HG02610 (cell line): ENCODE measurements around the gene FOXL2.
A peak's percentile ranks its signal among the peaks of the same experiment; 100 is the strongest.

Source experiments
- ATAC-seq: cut with Tn5 transposase; IDR thresholded peaks from one replicate; pipeline ENCODE4 v1.9.1; 2021; ENCODE audit warnings: mild to moderate bottlenecking, moderate library complexity; ENCODE audit not compliant: unreplicated experiment

FOXL2 gene

DNA sequence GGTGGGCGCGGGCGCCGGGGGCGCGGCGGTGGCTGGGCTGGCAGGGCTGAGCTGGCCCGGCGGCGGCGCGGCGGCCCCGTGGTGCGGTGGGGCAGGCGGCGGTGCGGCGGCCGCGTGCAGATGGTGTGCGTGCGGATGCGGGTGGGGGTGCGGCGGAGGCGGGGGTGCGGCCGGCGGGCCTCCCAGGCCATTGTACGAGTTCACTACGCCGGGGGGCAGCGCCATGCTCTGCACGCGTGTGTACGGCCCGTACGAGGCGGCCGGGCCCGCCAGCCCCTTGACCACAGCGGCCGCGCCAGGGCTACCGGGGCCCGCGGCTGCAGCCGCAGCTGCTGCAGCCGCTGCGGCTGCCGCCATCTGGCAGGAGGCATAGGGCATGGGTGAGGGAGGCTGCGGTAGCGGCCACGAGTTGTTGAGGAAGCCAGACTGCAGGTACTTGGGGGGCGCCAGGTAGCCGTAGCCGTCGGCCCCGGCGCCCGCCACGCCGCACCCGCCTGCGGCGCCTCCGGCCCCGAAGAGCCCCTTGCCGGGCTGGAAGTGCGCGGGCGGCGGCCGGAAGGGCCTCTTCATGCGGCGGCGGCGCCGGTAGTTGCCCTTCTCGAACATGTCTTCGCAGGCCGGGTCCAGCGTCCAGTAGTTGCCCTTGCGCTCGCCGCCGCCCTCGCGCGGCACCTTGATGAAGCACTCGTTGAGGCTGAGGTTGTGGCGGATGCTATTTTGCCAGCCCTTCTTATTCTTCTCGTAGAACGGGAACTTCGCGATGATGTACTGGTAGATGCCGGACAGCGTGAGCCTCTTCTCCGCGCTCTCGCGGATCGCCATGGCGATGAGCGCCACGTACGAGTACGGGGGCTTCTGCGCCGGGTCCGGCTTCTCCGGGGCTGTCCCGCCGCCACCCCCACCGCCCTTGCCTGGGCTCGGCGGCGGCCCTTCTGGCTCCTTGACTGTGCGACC is 951 bp downstream of the FOXL2 start:
- ATAC-seq: no peak

DNA sequence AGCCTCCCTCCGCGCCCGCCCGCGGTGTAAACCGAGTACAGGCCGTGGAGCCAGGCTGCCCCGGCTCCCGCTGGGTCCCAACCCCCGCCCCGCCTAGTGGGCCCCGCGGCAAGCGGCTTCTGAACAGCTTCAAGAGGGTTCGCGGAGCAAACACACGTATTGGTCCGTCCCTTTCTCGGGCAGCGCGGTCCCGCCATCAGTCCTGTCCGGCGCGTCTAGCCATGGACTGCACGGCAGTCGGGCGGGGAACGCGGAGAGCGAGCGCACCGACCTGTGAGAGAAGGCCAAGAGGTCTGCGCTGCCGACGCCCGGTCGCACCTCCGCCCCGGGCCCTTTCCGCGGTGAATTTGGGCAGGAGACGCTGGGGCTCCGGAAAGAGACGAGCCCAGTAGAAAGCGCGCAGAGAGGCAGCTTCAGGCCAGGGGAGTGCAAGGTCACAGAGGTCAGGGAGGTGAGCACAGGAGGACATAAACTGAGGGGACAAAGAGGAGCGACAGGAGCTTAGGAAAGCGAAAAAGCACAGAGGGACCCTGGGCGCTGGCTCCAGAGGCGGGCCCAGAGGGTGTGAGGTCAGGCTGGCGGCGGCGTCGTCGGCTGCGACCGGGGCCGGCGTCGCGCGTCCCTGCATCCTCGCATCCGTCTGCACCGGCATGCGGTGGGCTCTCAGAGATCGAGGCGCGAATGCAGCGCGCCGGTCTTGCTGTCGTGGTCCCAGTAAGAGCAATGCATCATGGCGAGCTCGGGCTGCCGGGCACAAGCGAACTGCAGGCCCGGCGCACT is 1.8 kb downstream of the FOXL2 start:
- no peak for ATAC-seq

DNA sequence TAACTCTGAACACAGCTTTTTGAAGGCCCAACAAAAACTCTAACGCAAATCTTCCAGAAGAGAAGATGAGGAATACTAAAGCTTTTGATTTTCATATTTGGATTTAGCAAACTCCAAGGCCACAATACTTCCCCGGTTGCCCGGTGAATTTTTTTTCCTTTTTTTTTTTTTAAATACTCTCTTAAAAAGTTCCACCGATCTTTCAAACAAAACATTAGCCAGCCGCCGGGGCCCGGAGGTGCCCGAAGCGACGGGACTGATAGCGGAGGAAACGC is 2.3 kb downstream of the FOXL2 start:
- no peak for ATAC-seq

DNA sequence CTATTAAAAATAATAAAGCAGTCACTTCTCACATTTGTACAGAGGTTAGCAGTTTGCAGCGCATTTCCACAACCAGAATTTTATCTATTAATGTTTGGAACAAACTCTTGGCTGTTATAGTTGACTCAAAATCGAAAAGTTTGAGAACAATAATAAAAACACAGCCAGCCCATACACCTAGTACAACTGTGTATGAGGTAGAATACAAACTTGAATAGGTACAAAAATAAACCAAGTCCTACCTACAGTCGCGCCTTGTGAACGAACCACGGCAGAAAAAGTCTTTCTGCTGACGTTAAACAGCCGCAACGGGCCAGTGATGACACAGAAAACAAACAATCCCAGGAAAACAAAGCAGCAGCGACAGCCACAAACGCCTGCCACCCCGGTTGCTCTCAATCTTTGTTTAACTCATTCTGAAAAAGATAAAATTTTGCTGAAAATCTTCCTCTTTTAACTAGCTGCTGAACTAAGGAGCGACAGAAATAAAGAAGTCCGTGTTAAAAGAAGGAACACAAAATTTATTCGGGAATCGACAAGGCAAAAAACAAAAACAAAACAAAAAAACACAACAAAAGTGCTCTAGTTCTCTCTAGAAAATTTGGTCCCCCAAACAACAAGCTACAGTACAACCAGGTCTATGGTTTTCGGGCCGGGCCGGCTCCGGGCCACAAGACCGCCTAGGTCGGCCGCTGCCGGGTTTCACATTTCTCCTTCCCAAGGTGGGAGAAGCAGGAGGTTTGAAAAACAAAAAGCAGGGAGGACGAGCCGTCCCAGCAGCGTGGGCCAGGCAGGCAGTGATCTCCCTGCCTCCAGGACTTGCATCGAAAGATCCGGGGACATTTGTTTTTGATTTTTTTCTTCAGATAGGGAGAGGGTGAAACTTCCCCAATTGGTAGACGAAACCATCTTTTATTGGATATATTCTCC is 2.9 kb downstream of the FOXL2 start:
- no peak for ATAC-seq

DNA sequence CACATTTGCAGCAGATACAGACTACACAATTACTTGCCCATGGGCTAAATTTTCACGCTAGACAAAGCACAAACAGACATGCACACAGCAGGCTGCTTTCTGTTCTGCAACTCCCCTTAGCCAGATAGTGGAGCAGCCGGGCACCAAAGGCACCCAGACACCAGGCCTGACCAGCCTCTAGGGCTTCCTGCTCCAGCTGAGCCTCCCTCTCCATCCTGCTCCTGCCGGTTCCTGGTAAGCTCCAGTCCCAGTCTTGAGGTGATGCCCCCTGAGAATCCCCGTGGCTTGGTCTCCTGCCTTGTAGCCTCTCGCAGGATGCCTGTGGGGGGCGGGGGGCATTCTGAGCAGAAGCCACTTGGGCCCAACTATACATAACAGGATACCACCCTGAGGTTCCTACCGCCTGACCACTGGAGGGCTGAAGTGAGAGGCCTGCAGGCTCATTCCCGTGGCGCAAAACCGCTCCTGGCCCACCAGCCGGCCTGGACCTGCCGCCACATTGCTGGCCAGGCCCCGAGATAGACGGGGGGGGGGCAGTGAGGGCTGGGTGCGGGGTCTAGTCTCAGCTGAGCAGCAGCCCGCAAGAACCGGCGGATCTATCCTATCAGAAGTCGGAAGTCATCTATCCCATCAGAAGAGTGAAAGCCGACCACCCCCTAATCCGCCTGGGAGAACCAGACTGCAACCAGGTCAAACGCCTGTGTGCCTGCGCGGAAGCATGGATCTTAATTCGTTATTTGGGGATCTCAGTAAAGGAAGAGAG is 3.9 kb downstream of the FOXL2 start:
- no peak for ATAC-seq

DNA sequence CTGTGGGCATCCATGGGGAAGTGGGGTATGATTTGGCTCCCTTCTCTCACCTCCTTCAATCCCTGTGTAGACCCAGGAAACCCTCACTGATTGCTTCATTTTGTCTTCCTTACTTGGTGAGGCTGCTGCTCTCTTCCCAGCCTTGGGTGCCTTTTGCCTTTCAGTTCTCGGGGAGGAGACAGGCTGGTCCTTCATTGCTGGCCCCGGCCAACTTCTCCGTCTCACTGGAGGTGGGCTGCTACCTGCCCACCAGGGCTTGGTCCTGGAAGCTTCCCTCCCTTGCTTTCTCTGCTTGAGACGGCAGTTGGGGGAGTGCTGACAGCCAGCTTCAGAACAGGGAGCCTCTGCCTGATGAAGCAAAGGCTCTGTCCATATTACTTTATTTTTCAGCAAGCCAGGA is 4.7 kb downstream of the FOXL2 start:
- no peak for ATAC-seq

DNA sequence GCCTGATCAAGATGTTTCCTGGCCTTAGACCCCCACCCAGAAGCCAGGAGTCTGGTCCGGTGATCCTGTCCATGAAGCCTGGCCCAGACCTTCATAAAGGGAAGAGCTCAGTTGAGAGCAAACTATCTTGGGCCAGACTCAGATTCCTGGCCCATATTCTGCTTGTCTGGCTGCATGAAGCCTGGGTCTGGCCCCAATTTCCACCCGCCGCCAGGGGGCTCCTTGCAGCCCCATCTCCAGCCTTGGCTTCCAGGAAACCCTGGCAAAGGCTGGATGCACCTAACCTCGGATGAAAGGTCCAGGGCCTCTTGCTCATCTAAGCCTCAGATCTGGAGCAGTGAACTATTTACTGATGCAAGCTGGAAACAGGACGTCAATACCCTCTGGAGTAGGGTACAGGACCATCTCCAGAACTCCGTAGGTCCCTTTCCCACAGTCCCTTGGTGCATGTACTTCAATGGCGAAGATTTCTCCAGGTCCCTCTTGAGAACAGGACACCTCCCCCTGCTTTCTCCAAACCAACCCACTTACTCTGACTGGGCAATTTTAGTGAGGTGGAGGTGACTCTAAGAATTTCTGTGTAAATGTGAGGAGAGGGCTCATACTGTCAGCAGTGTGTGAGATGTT is 5.6 kb downstream of the FOXL2 start:
- ATAC-seq: no peak

DNA sequence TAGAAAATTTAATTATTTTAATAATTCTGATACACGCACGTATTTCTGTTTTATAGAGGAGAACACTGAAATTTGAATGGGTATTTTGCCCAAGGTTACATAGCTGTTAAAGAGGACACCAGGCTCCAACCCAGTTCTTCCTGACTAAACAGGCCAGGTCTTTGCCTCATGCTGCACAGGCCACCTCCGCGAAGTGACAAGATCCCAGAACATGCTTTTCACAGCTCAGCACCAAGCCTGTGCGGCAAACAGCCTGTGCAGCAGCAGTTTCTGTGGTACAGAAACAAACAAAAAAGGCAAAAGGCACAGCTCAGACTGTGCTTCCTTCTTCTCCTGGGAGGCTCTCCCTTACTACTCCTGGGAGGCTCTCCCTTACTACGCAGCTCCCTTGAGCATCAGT is 6.5 kb downstream of the FOXL2 start:
- ATAC-seq: no peak

DNA sequence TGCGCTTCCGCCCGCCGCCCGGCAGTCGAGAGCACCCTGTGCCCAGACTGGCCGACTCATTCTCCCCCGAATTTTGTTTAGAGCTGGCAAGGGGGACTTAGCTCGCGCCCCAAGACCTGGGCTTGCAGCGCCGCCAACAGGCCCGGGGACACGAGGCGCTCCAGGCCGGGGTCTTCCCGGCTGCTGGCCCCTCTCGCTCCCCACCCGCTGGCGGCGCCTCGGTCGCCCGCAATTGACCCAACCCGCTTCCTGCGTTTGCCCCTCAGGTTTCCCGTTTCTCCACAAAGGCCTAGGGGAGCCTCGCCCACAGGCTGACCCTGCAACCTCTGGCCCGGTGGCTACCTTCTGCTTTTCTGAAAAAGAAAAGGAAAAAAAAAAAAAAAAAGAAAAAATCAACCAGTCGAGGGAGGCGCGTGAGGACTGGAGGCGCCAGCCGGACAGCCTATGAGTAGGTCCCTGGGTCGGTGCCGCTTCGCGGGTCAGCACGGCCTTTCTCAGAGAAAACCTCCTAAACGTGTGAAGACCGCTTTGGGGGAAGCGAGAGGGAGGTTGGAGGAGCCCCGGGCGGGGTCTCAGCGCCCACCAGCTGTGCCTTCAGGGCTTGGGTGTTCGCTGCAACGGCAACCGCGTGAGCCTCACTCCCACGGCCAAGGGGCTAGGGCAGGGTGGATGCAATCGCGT is 7.2 kb downstream of the FOXL2 start:
- ATAC-seq: no peak

DNA sequence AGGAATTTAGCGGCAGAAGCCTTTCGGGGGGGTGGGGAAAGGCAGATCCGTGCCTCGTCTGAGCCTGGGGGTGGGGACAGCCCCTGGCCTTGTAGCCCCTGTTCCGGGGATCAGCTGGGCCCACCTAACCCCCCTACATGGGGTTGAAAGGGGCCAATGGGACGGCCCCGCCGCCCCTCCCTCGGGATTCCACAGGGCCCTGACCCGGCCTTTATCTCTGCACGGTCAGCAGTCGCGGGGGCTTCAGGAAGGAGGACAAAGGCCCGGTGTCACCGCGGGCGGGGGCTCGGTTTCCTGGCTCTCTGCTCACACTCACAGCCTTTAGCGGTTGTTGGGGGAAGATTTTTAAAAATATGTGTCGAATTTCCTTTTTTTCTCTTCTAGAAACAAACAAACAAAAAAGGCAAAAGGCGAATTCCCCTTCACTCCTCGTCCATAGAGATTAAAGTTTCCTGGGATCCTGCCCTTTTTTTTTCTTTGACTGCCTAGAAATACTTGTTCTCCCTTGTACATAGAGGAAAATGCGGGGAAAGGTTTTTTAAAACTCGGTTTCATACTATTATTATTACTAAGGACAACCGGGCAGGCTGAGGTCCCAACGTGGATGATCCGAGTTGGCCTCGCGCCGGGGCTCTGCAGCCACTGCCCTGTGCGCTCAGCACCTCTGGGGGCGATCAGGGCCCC is 7.9 kb downstream of the FOXL2 start:
- ATAC-seq: no peak

DNA sequence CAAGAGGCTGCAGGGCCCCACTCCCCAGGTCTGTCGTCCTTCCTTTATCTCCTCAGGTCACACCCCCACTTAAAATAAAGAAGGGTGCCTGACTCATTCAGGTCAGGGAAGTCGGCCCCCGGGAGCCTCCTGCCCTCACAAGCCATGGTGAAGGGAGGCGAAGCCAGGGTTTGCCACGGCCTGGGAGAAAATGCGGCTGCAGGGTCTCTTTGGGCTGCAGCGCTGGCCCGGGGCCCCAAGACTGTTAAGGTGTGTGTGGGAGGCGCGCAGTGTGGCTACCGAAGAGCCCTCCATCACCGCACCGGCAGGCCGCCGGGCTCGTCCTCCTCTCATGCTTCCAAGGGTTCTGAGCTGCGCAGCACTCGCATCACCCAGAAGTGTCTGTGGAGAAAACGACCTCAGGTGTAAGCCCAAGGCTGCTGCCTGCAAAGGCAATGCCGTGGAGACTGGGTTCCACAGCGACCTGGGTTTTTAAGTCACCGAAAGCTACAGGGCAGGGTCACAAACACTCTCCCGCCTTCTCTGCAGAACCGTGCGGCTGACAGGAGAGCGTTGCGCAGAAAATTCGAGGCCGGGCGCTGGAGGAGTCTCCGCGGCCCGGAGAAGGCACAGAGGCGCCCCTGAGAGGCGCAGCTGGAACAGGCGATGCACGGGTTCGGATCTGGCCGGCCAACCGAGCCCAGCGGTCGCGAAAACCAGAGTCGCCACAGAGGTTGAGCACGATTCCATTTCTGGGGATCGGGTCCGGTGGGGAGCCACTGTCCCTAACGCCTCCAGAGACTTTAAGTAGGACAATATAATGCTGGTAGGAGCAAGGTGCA is 8.7 kb downstream of the FOXL2 start:
- no peak for ATAC-seq

DNA sequence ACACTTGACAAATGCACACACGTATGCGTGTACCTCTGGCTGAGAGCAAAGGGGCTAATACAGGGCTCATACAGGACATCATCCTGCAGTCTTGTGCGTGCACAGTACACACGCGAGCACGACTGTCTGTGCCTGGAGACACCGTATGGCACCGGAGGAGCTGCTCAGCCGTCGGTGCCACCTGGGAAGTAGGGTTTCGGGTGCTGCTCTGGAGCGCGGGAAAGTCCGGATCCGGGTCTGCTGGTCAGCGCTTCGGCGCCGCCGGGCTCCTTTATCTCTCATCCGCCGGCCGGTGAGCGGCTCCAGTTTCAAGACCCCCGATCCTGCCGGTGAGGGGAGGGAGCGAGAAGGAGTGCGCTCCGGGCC is 9.3 kb downstream of the FOXL2 start:
- ATAC-seq: no peak

DNA sequence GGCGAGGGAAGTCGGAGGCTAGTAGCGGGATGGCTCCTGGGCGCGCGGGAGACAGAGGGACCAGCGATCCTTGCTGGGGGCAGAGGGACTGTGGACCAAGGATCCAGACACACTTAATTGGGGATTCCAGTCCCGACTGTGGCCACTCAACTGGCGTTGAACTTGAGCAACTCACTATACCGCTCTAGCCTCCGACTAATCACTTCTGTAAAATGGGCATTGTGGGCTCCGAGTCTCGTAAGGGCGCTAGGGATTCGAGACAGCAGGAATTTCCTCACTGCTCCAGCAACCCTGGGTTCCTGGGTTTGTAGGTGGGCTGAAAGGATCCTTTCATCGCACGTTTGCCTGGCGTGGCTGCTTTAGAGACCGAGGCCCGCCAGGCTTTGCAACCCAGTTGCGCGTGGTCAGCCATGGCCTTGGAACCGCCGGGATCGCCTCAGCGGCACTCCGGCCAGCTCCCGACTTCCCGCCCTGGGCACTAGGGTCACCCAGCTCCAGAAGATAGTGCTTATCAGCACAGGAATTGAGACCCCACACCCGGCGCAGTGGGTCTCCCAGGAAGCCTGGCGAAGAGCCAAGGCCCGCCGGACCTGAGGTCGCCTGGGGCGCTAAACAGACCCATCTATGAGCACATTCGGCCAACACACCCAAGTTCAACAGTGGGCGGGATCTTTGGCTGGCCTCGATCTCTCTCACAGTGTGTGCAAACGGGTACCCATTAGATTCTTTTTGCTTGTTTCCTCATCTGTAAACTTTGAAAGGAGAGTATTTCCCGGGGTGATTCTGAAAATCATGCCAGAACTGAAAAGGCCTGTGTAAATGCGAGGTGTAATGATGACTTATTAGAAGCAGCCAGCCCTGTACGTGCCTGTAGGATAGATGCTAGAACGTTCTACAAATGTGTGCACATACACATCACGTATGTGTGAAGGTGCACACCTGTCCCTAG is 9.9 kb downstream of the FOXL2 start:
- ATAC-seq: no peak

DNA sequence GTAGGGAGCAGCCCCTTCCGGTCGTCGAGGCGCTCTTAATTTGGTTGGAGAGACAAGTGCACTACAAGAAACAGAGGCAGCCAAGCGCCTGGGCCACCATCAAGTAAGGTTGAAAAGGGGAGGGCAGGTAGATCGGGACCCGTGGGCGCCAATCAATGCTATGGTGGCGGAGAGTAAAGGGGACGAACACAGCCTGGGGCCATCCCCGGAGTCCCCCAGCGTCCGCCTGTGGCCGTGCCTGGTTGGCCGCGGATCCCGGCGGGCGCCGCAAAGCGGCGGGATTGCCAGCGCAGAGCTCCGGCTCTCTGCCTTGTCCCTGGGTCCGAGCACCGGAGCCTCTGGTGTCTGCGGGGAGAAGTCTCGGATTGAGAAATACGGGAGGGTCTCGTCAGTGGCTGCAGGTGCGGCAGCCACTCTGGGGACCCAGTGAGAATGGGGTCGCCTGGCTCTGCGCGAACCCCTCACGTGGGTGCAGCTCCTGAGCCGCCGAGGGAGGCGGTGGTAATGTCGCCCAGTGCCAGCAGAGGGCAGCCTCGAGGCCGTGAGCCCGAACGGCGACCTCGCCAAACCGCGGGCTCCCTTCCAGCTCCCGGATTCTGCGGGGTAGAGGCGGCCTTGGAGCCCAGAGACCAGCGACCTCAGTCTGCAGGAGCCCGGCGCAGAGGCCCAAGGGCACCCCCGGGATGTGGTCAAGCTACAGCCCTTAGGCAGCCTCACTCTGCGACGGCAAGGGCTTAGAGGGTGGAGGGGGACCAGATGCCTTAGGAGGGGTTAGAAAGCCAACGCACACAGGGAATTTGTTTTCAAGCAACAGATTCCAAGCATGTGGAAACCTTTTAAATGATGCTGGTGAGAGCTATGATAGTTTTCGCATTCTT is 10.8 kb downstream of the FOXL2 start:
- peak; percentile 74 for ATAC-seq

DNA sequence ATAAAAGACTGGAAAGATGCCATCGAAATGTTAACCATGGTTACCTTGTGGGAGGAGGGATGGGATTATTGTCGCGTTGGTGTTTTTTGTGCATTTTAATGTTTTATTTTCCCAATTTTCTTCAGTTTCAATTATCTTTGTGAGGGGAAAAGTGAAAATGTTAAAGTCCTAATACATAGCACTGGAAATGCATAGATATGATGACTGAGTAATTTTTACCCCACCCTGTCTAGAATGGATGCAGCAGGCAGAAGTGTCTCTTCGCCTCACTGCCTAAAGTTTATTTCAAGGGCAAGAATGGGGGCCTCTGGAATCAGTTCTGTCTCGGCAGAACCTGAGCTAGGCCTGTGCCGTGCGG is 11.5 kb downstream of the FOXL2 start:
- no peak for ATAC-seq
